HPDE6-E6E7 (cell line): ENCODE data around the gene CD19.
"Not testable (repeated sequence)": the region's sequence is repeated elsewhere in the genome, so short reads cannot be mapped to it uniquely, and the experiment has no call there.

Experiments
- DNase-seq: peaks from one replicate; pipeline ENCODE4 v3.0.0; 2011; ENCODE audit warnings: missing footprints; ENCODE audit errors: extremely low spot score

CD19 gene

DNA sequence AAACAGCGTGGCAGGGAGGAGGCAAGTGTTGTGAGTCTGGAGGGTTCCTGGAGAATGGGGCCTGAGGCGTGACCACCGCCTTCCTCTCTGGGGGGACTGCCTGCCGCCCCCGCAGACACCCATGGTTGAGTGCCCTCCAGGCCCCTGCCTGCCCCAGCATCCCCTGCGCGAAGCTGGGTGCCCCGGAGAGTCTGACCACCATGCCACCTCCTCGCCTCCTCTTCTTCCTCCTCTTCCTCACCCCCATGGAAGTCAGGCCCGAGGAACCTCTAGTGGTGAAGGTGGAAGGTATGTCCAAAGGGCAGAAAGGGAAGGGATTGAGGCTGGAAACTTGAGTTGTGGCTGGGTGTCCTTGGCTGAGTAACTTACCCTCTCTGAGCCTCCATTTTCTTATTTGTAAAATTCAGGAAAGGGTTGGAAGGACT lies at the start of gene CD19:
Gene CD19, plus strand, starts transcription at position 171 of the 425 bp plus-strand sequence. Its CDS starts 30 bp downstream, at position 201.
- DNase-seq = no peak

DNA sequence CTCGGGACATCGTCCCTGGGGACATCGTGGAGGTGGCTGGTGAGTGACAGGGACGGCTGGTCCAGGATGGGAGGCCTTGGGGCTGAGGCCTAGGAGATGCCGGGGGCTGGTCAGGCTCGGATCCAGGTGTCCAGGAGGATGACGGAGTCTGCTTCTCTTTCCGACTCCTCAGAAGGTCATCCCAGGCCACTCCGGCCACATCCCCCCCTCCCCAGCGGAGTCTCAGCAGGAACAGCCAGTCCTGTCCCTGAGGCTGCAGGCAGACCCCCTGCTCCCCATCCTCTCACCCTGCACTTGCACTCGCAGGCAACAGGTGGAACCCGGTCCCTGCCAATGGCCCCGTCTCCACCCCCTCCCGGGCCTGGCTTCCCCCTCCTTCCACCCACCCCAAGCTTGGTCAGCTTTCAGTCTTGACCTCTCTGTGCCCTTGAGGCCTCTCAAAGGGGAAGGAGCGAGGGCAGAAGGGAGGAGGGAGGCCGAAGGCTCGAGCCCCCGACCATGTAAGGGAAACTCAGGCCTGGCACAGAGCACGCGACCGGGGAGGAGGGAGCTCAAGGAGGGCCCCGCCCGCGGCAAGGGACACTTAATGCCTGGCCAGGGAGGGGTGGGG lies 49.1 kb upstream of the CD19 start:
- no peak for DNase-seq

DNA sequence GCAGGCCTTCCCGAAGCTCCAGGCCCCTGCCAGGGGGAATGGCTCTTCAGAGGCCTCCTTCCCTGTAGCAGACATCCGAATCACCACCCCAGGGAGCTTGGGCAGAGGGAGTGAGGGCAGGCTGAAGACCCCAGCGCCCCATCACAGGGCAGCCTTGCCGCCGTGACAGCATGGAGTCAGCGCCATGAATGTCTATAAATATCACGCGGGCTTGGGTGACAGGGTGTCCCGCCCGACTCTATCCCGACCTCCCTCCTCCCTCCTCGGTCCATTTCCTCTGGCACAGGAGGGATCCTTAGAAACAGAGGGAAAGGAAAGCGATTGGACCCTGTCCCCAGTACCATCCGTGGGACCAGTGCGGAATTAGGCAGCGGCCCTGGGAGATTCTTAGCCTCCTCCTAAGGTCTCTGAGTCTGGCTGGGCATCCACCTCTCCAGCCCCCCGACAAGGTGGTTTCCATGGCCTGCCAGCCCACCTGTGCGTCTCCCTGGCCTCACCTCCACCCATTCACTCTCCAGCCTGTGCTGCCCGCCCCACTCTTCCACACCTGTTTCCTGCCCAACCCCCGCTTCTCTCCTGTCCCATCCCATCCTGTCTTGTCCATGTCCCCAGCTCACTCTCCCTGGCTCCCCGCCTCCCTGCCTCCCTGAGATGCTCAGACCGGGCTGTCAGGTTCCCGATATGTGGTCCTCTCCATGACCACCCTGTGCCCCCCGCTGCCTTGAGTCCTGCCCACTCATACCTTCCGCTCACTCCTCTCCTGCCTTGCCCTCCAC lies 48.4 kb upstream of the CD19 start:
- DNase-seq = no peak

DNA sequence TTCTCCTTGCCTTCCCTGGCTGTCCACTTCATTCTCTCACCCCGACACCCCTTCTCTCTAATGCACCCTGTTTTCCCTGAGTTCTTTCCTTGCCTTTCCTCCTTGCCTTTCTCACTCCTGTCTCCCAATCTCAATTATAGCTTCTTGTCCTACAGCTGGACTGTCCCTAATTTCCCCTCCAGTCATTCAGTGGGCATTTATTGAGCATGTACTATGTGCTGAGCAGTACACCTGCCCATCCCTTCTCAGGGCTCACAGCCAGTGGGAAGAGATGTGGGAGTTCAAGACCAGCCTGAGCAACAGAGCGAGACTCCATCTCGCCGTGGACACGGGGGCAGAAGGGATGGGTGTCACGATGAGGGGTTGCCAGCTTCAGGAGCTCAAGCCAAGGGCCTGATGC lies 47.7 kb upstream of the CD19 start:
- DNase-seq = no peak

DNA sequence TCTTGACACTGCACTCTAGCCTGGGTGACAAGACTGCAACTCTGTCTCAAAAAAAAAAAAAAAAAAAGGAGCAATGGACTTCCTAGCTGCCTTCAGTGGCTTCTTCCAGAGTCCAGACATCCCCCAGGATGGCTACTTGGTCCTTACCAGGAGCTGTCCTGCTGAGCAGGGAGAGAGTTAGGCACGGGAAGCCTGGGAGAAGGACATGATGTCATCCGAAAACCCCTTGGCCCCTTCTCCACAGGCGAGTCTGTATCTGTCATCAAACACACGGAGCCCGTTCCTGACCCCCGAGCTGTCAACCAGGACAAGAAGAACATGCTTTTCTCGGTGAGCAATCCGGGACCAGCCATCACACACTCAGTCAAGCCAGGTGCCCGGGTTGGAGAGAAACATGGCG lies 44.8 kb upstream of the CD19 start:
- DNase-seq = no peak

DNA sequence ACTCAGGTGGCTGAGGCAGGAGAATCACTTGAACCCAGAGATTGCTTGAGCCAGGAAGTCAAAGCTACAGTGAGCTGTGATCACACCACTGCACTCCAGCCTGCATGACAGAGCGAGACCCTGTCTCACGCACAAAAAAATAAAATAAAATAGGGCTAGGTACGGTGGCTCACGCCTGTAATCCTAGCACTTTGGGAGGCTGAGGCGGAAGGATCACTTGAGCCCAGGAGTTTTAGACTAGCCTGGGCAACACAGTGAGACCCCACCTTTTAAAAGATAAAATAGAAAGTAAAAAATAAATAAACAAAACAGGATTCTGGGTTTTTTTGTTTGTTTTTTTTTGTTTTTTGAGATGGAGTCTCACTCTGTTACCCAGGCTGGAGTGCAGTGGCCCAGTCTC lies 41.4 kb upstream of the CD19 start:
- DNase-seq = not testable (repeated sequence)

DNA sequence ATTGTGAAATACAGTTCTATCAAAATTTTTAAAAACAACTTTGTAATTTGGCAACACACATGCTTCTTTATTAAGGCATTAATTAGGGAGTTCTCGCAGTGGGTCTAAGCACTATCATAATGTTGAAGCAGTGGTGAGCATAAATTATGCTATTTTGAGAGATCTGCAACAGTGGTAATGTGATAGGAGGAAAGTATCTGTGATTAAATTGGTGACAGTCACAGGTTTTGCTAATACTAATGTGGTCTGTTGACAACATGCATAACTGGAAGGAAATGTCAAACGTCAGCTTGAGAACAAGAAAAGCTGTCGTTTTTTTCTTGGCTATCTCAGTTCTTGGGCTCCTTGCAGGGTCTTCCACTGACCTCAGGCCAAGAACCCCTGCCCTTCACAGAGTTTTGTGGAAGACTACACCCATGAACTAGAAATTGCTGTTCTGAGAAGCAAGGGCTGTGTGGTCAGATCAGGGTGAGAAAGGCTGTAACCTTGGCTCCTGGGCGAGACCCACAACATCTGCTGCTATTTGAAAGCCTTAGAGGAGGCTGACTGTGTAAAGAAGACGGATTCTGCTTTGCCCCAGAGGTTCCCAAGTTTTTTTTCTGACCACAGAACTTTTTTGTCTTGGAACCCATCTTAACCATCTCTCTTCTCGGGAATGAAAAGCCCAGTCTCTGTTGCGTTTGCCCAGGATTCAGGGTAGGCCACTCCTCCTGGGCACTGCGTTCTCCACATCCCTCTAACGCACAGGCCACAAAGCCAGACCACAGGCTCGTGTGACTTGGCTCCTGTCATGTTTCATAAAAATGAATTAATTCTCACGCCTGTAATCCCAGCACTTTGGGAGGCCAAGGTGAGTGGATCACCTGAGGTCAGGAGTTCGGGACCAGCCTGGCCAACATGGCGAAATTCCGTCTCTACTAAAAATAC lies 39.5 kb upstream of the CD19 start:
- no peak for DNase-seq

DNA sequence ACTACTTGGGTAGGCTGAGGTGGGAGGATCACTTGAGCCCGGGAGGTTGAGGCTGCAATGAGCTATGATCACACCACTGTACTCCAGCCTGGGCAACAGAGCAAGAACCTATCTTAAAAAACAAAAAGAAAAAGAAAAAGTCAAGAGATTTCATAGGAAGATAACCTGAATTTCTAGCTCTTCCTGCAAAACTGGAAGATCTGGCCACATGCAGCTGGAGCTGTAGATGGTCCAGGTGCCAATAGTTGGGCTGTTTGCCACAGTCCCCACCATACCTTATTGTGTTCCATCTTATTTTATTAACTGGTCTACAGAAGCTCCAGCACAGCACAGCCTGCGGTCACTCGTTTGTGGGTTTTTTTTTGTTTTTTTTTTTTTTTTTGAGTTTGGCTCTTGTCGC lies 38.5 kb upstream of the CD19 start:
- DNase-seq = no peak

DNA sequence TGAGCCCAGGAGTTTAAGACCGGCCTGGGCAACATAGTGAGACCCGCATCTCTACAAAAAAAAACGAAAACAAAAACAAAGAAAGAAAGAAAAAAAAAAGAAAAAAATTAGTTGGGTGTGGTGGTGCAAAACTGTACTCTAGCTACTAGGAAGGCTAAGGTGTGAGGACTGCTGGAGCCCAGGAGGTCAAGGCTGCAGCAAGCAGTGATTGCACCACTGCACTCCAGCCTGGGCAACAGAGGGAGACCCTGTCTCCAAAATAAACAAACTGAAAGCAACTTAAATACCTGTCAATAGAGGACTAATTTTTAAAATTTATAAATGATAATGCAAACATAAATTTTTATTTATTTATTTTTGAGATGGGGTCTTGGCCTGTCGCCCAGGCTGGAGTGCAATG lies 36.2 kb upstream of the CD19 start:
- DNase-seq = no peak

DNA sequence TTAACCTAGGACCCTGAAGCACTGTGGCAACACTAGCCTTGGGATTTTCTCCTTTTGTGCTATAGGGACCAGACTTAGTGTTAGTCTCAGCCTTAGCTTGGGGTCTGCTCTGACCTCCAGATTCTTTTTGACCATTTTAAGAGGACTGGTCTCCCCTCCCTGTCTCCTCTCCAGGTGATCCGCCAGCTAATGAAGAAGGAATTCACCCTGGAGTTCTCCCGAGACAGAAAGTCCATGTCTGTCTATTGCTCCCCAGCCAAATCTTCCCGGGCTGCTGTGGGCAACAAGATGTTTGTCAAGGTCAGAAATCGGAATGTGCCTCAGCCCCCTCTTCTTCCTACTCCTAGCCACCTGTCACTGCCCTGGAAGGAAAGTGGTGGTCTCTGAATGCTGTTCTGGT lies 33.9 kb upstream of the CD19 start:
- DNase-seq = no peak

DNA sequence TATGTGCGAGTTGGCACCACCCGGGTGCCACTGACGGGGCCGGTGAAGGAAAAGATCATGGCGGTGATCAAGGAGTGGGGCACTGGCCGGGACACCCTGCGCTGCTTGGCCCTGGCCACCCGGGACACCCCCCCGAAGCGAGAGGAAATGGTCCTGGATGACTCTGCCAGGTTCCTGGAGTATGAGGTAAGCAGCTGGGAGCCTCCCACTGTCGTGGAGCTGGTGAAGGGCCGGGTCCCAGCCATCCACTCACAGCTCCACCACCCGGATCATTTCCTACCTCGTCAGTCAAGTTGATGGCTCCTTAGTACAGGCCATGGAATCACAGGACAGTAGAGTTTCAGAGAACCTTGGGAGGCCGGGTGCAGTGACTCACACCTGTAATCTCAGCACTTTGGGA lies 33.5 kb upstream of the CD19 start:
- no peak for DNase-seq

DNA sequence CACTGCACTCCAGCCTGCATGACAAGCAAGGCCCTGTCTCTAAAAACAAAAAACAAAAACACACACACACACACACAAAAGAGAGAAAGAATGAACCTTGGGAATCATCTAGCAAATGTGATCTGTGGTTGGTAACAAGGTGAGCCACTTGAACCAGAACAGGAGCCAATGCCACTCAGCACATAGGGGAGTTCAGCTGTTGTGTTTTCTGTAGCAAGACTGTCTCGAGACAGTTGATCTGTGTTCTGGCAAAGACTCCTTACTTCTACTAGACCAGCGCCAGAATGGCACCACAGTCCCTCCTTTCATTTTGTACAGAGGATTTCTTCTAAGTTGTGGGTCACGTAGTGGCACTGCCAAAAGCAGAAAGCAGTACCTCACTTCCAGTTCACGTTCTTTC lies 32.8 kb upstream of the CD19 start:
- no peak for DNase-seq

DNA sequence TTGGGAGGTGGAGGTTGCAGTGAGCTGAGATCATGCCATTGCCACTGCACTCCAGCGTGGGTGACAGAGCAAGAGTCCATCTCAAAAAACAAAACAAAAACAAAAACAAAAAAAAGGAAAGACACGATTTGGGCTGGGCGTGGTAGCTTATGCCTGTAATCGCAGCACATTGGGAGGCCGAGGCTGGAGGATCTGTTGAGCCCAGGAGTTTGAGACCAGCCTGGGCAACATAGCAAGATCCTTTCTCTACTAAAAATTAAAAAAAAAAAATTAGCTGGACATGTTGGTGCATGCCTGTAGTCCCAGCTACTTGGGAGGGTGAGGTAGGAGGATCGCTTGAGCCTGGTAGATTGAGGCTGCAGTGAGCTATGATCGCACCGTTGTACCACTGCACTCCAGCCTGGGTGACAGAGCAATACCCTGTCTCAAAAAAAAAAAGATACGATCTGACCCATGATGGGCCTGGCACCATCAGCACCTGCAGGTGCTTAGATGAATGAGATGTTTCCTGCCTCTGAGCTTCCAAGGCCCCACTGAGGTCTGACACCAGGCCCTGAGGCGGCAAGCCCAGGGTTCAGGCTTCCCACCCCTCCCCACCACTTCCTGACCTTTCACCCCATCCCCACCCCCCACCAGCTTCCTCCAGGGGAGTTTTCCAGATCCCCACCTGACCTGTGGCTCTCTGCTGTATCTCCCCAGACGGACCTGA lies 31.7 kb upstream of the CD19 start:
- DNase-seq = no peak

DNA sequence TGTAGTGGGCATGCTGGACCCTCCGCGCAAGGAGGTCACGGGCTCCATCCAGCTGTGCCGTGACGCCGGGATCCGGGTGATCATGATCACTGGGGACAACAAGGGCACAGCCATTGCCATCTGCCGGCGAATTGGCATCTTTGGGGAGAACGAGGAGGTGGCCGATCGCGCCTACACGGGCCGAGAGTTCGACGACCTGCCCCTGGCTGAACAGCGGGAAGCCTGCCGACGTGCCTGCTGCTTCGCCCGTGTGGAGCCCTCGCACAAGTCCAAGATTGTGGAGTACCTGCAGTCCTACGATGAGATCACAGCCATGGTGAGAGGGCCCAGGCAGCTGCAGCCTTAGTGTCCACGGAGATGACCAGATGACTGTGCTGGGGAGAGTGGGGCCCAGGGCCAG lies 31.2 kb upstream of the CD19 start:
- no peak for DNase-seq

DNA sequence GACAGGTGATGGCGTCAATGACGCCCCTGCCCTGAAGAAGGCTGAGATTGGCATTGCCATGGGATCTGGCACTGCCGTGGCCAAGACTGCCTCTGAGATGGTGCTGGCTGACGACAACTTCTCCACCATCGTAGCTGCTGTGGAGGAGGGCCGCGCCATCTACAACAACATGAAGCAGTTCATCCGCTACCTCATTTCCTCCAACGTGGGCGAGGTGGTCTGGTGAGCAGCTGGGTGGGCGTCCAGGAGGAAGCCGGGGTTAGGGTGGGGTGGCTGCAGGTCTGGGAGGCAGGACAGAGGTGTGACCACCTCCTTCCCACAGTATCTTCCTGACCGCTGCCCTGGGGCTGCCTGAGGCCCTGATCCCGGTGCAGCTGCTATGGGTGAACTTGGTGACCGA lies 29.9 kb upstream of the CD19 start:
- DNase-seq = no peak

DNA sequence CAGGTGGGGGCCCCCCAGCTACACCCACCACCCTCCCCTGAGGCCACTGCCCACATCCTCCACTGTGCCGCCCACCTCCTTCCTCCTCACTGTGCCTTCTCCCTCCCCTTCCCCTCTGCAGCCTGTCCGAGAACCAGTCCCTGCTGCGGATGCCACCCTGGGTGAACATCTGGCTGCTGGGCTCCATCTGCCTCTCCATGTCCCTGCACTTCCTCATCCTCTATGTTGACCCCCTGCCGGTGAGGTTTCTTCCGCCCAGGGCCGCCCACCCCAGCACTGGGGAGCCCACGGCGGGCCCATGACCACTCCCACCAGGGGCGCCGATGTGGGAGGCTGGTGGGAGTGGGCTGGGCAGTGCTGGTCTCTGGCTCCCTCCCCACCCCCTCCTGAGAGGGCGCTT lies 28.9 kb upstream of the CD19 start:
- no peak for DNase-seq

DNA sequence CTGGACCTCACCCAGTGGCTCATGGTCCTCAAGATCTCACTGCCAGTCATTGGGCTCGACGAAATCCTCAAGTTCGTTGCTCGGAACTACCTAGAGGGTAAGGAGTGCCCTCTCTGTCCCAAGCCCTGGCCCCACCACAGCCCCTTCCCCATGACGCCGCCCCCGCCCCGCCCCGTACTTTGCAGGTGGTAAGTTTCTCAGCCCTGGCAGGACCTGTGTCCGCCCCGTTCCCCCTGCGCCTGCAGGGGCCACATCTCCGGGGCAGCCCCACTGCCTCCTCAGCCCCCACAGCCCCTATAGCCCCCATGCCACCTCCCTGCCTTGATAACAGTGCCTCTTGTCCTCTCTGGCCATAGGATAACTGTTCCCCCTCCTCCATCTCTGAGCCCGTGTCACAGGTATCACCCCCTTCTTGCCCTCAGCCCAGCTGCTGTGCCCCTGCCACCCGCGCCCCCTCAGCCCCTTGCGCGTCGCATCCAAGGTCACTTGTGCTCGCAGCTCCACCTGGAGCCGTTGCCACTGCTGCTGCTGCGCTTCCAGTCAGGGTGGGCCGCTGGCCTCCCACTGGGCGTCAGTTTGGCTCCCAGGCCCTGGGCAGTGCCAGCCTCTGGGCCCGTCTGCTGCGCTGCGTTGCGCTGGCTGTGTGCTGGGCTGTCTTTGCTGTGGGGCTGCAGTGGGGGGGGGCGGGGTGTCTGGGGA lies 28.3 kb upstream of the CD19 start:
- no peak for DNase-seq

DNA sequence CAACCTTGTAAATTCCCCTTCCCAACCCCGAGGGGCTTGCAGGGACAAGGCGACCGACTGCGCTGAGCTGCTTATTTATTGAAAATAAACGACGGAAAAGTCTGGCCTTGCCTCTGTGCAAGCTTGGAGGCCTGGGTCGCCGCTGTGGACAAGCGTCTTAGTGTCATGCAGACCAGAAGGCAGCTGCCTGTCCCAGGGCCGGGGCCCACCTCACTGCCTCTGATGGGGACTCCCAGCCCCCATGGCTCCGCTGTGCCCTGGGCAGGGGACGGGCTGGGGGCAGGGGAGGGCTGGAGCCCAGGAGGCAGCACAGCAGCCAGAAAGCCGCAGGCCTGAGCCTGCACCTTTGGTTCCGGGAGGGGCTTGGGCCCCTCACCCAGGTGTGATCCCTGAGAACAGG lies 27.4 kb upstream of the CD19 start:
- no peak for DNase-seq

DNA sequence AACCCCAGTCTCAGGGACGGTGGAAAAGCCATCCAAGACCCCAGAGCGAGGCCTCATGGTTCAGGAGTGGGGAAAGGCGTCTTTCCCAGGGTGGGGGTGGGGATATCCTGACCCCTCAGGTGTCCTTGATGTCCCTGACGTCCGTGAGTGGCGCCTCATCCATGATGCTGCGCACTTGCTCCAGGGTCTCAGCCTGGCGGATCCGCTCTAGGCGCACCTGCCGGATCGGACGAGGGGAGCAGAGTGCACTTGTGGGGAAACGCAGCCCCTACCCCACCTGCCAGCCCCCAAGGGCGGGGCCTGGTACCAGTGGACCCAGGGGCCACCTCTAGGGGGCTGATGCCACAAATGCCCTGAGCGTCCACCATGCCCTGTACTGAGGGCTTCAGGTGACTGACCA lies 26.9 kb upstream of the CD19 start:
- DNase-seq = no peak

DNA sequence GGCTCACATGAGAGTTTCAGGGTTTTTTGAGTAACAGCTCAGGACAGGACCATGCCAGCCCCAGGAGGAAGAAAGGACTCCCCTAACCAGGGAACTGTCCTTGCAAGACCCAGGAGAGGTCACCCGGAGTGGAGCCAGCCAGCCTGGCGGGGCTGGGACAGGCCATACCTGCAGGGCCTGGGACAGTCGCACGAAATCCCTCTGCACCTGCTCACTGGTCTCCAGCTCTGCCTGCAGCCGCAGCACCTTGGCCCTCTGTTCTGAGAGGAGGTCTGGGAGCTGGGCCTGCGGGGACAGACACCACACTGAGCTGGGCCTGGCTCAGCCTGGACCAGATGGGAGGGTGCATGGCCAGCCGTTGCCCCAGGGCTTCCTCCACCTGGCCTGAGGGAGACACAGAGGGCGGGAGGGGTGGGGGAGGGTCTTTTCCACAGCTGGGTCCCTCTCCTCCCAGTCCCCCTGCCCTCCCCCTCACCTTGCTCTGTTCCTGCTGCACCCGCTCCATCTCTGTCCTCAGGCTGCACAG lies 26.5 kb upstream of the CD19 start:
- no peak for DNase-seq

DNA sequence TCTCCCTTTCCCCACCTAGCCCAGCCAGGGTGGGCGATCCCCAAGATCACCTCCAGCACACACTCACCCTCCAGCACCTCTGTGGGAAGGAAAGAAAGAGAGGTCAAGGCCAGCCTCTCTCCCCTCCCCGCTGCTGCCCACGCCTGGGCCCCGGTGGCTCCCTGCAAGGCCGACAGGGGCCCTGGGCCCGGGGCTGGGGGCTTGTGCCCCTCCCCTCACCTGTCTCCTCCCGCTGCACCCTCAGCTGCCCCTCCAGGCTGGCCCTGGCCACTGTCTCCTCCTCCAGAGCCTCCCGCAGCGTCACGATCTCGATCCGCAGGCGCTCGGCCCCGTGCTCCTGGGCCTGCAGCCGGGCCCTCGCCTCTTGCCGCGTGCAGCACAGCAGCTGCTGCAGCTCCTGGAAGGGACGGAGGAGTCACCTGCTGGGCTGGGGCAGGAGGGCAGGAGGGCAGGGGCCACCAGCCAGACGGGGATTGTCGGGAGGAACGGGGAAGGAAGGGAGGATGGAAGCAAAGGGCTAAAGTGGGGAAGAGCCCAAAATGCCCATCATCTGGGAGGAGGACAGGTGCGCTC lies 25.9 kb upstream of the CD19 start:
- DNase-seq = no peak
